ENCODE results near the gene ATOH8.

- TF ChIP-seq CTCF (IDR thresholded peaks at IDR 0.05) (no peak), POLR2A (IDR thresholded peaks at IDR 0.05) (no peak)
Observed at GRCh38 chr2:85763132-85763531, 9.3 kb downstream of the ATOH8 start.

All from esophagus squamous epithelium (tissue), 4 donors.